ENCODE data around the gene ZNF483.
"Not testable (repeated sequence)": the region's sequence is repeated elsewhere in the genome, so short reads cannot be mapped to it uniquely, and the experiment has no call there.

Gene ZNF483

GRCh38 chr9:111559000-111559610, 34.1 kb downstream of the ZNF483 start:
- TF ChIP-seq CTCF (IDR thresholded peaks at IDR 0.05; ENCODE audit: low read depth, low read length) (no peak), EZH2phosphoT487 (IDR thresholded peaks at IDR 0.05; ENCODE audit: low read depth) (no peak)
- Histone ChIP-seq H3K36me3 (replicated peaks; ENCODE audit: low read depth, low read length) (peaks cover 3% of the 10 kb centered on the region), H3K4me2 (ENCODE audit: low read length) (no peak overlapping the region), H3K9me3 (ENCODE audit: insufficient read depth, low read length) (peaks cover 11% of the 10 kb centered on the region), H3K79me2 (ENCODE audit: low read length) (no peaks in the 10 kb centered on the region), H3K27ac (ENCODE audit: low read length) (no peak overlapping the region), H4K20me1 (ENCODE audit: insufficient read depth, low read length) (no peaks in the 10 kb centered on the region), H3K27me3 (ENCODE audit: low read depth, low read length) (no peaks in the 10 kb centered on the region), H3K4me3 (ENCODE audit: low read length) (no peak overlapping the region), H3K9ac (ENCODE audit: low read length) (no peak overlapping the region), H3K4me1 (ENCODE audit: low read length) (no peaks in the 10 kb centered on the region), H2AFZ (ENCODE audit: low read depth, low read length) (no peak overlapping the region)

GRCh38 chr9:111561165-111561719, 36.3 kb downstream of the ZNF483 start:
- Histone ChIP-seq H3K4me3 (ENCODE audit: low read length) (no peak overlapping the region), H2AFZ (ENCODE audit: low read depth, low read length) (no peak overlapping the region), H3K79me2 (ENCODE audit: low read length) (no peaks in the 10 kb centered on the region), H3K27ac (ENCODE audit: low read length) (no peak overlapping the region), H3K4me2 (ENCODE audit: low read length) (no peak overlapping the region), H3K9me3 (ENCODE audit: insufficient read depth, low read length) (no peaks in the 10 kb centered on the region), H4K20me1 (ENCODE audit: insufficient read depth, low read length) (no peaks in the 10 kb centered on the region), H3K36me3 (replicated peaks; ENCODE audit: low read depth, low read length) (no peaks in the 10 kb centered on the region), H3K4me1 (ENCODE audit: low read length) (no peaks in the 10 kb centered on the region), H3K9ac (ENCODE audit: low read length) (no peak overlapping the region), H3K27me3 (ENCODE audit: low read depth, low read length) (no peaks in the 10 kb centered on the region)
- no peak for TF ChIP-seq EZH2phosphoT487 (IDR thresholded peaks at IDR 0.05; ENCODE audit: low read depth)

- Histone ChIP-seq H3K36me3 (replicated peaks; ENCODE audit: low read depth, low read length) (no peaks in the 10 kb centered on the region), H2AFZ (ENCODE audit: low read depth, low read length) (no peak overlapping the region), H3K4me3 (ENCODE audit: low read length) (no peak overlapping the region), H3K4me1 (ENCODE audit: low read length) (no peaks in the 10 kb centered on the region), H3K4me2 (ENCODE audit: low read length) (no peak overlapping the region), H3K9ac (ENCODE audit: low read length) (no peak overlapping the region), H3K79me2 (ENCODE audit: low read length) (no peaks in the 10 kb centered on the region), H3K9me3 (ENCODE audit: insufficient read depth, low read length) (peaks cover 6% of the 10 kb centered on the region; the same call in 1 of the 2 replicates), H4K20me1 (ENCODE audit: insufficient read depth, low read length) (no peaks in the 10 kb centered on the region), H3K27ac (ENCODE audit: low read length) (no peak overlapping the region), H3K27me3 (ENCODE audit: low read depth, low read length) (no peaks in the 10 kb centered on the region)
- no peak for TF ChIP-seq CTCF (IDR thresholded peaks at IDR 0.05; ENCODE audit: low read depth, low read length)
- no peak for TF ChIP-seq EZH2phosphoT487 (IDR thresholded peaks at IDR 0.05; ENCODE audit: low read depth)
Observed at GRCh38 chr9:111566234-111566633, 41.3 kb downstream of the ZNF483 start.

GRCh38 chr9:111568127-111568526, 43.1 kb downstream of the ZNF483 start:
- not testable (repeated sequence) for H3K9me3 ChIP-seq (ENCODE audit: insufficient read depth, low read length); H3K27ac ChIP-seq (ENCODE audit: low read length); H3K36me3 ChIP-seq (replicated peaks; ENCODE audit: low read depth, low read length); H3K4me2 ChIP-seq (ENCODE audit: low read length); H3K4me1 ChIP-seq (ENCODE audit: low read length); H3K9ac ChIP-seq (ENCODE audit: low read length); H3K4me3 ChIP-seq (ENCODE audit: low read length); H4K20me1 ChIP-seq (ENCODE audit: insufficient read depth, low read length); H3K79me2 ChIP-seq (ENCODE audit: low read length); H3K27me3 ChIP-seq (ENCODE audit: low read depth, low read length); H2AFZ ChIP-seq (ENCODE audit: low read depth, low read length)

GRCh38 chr9:111572950-111573604, 48.1 kb downstream of the ZNF483 start:
- peaks cover 6% of the 10 kb centered on the region; the same call in 1 of the 2 replicates for H3K9me3 ChIP-seq (ENCODE audit: insufficient read depth, low read length)
- H2AFZ ChIP-seq (ENCODE audit: low read depth, low read length): no peak overlapping the region
- no peaks in the 10 kb centered on the region for H3K79me2 ChIP-seq (ENCODE audit: low read length)
- no peaks in the 10 kb centered on the region for H3K36me3 ChIP-seq (replicated peaks; ENCODE audit: low read depth, low read length)
- H3K4me3 ChIP-seq (ENCODE audit: low read length): no peak overlapping the region
- no peak overlapping the region for H3K27ac ChIP-seq (ENCODE audit: low read length)
- H3K9ac ChIP-seq (ENCODE audit: low read length): no peak overlapping the region
- no peak overlapping the region for H3K4me2 ChIP-seq (ENCODE audit: low read length)
- TF ChIP-seq CTCF (IDR thresholded peaks at IDR 0.05; ENCODE audit: low read depth, low read length): no peak
- no peak for TF ChIP-seq EZH2phosphoT487 (IDR thresholded peaks at IDR 0.05; ENCODE audit: low read depth)
- H4K20me1 ChIP-seq (ENCODE audit: insufficient read depth, low read length): no peaks in the 10 kb centered on the region
- no peaks in the 10 kb centered on the region for H3K4me1 ChIP-seq (ENCODE audit: low read length)
- H3K27me3 ChIP-seq (ENCODE audit: low read depth, low read length): no peaks in the 10 kb centered on the region
